GM19099 (cell line): ENCODE measurements around the gene ZNF738.

Experiments
- POLR2A ChIP-seq: IDR thresholded peaks from 3 replicates; pipeline ENCODE4 v1.6.1; 2011; ENCODE audit warnings: low read depth; ENCODE audit not compliant: insufficient read length; ENCODE audit errors: extremely low read depth

The ZNF738 gene

DNA sequence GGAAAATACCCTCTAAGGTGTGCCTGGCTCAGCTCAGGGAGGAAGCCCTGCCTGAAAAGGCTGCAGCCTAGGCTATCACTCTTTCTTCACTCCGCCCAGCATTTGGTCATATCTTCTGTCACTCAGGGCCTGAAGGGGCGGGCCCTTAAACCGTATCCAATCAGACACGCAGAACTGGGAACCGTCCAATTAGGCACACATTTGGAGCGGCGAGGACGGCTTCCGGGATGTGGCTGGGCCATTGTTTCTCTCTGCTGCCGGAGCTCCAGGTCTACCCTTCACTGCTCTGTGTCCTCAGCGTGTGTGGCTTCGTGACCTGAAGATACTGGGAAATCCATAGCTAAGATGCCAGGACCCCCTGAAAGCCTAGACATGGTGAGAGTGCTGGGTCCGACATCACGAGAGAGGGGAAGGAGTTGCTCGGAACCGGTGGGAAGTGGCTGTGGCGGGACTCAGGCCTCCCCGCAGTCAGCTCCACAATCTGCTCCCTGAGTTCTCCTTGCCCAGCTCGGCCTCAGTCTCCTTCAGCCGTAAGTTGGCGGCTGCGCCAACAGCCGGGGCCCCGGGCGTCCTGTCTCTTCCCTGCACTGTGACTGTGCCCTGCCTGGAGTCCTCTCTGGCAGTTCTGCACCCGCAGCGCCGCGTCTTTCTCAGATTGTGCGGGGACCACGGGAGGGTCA is 38.2 kb downstream of the ZNF738 start, which contains the start of gene ZNF493:
ZNF493 (plus strand) TSS at position 241 of the 680 bp plus-strand sequence; CDS start at position 346, 105 bp downstream.
- TF ChIP-seq POLR2A = peak; percentile 78

DNA sequence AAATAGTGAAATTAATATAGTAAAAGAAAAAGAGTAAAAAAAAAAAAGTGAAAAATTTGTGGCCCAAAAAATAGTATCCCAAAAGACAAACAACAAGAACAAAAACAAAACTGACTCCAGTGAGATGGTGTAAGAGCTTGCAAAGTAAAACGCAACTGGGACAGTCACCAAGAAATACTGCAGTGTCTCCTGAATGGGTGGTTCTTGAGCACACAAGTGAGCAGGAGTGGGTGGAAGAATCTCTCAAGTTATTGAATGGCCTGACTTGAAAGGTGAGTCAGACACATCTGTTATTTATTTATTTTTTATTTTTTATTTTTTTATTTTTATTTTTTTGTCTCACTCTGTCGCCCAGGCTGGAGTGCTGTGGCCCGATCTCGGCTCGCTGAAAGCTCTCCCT is 40.1 kb downstream of the ZNF738 start:
- no peak for TF ChIP-seq POLR2A

DNA sequence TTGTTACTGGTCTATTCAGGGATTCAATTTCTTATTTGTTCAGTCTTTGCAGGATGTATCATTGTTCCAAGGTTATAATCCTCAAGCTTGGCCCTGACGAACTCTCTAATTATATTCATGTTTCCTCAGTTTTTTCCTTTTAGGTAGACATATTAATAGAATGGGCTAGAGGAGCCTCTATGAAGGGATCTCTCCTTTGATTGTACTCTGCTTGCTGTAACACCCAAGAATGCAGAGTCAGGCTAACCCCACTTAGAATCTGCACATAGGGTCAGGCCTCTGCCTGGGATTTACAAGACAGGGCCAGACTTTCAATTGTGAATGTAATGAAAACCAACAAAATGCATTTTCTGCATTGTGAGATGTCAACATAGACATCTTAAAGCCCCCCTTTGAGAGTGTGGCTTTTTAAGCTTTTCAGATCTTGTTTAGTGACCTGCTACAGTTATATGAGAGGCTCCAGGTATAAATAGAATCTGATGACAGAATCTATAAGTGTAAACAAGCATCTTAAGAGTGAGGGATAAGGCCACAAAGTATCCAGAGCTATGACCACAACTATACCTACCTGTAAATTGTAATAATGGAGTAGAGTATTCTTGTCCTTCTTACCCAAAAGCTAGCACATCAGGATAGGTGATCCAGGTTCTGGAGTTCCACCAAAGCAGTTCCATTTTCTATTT is 43.6 kb downstream of the ZNF738 start:
- no peak for TF ChIP-seq POLR2A

- no peak for TF ChIP-seq POLR2A
Measured at GRCh38 chr19:21410166-21410565, 51.4 kb downstream of the ZNF738 start.

DNA sequence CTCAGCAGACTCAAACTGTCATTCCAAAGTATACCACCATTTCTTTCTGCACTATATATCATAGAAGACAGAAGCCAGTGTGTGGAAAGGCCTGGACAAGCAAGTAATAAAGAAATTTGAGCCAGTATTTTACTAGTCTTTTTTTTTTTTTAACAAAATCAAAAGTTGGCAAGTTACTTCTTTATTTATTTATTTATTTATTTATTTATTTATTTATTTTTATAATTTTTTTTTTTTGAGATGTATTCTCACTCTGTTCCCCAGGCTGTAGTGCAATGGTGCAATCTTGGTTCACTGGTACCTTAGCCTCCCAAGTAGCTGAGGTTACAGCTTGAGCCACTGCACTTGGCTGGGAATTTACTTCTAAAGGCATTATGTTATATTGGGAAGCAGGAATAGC is 63.4 kb downstream of the ZNF738 start:
- no peak for TF ChIP-seq POLR2A

GRCh38 chr19:21423057-21424041 is 64.5 kb downstream of the ZNF738 start:
- no peak for TF ChIP-seq POLR2A
